DMS79 (cell line): ENCODE data around the gene PERM1.
"Not testable (repeated sequence)": the region's sequence is repeated elsewhere in the genome, so short reads cannot be mapped to it uniquely, and the experiment has no call there.

Experiments
- DNase-seq: peaks from one replicate; lab custom pipeline; 2025; lab: John Stamatoyannopoulos, UW

PERM1 gene

GRCh38 chr1:1017397-1018320, 35.8 kb upstream of the PERM1 start:
- DNase-seq = not testable (repeated sequence)

- DNase-seq = no peak
Measured at GRCh38 chr1:1014799-1015681, 33.1 kb upstream of the PERM1 start.

- DNase-seq = peak; percentile 19
Measured at GRCh38 chr1:1013922-1014648, 32.2 kb upstream of the PERM1 start.

- DNase-seq = peak; percentile 76
Measured at GRCh38 chr1:1013105-1013921, 31.4 kb upstream of the PERM1 start, which contains the start of gene ISG15. Gene ISG15 (plus strand): TSS chr1:1013497. CDS start chr1:1013574, 77 bp downstream.

- DNase-seq = not testable (repeated sequence)
Measured at GRCh38 chr1:1012736-1013104, 30.8 kb upstream of the PERM1 start.

- DNase-seq = no peak
Measured at GRCh38 chr1:1011396-1011949, 29.6 kb upstream of the PERM1 start.

- not testable (repeated sequence) for DNase-seq
Measured at GRCh38 chr1:1010131-1010530, 28.2 kb upstream of the PERM1 start.

- no peak for DNase-seq
Measured at GRCh38 chr1:1006305-1007159, 24.6 kb upstream of the PERM1 start.

- no peak for DNase-seq
Measured at GRCh38 chr1:1005774-1006304, 23.9 kb upstream of the PERM1 start.

- DNase-seq = peak; percentile 25
Measured at GRCh38 chr1:1004780-1005697, 23.1 kb upstream of the PERM1 start.

- DNase-seq = no peak
Measured at GRCh38 chr1:1004420-1004779, 22.5 kb upstream of the PERM1 start.

GRCh38 chr1:1003618-1004419, 21.9 kb upstream of the PERM1 start:
- no peak for DNase-seq

- DNase-seq = no peak
Measured at GRCh38 chr1:1001057-1001783, 19.3 kb upstream of the PERM1 start.

- peak; percentile 68 for DNase-seq
Measured at GRCh38 chr1:1000357-1001056, 18.6 kb upstream of the PERM1 start.

- peak; percentile 73 for DNase-seq
Measured at GRCh38 chr1:999725-1000356, 17.9 kb upstream of the PERM1 start, which contains the start of gene HES4. Gene HES4 (minus strand): TSS chr1:1000097. CDS start chr1:999973, 124 bp downstream.
